OCI-LY1 (cell line): ENCODE data around the gene TCP11.
"Not testable (repeated sequence)": the region's sequence is repeated elsewhere in the genome, so short reads cannot be mapped to it uniquely, and the experiment has no call there.

Source experiments
- H2AFZ ChIP-seq: fragments of 200-600 bp; sonication (generic), shearing (Covaris generic); 2 replicates; pipeline ENCODE4 v1.6.0; 2014; ENCODE audit warnings: antibody characterized with exemption, mild to moderate bottlenecking, low read length
- H3F3A ChIP-seq: fragments of 200-600 bp; sonication (generic), shearing (Covaris generic); 2 replicates; pipeline ENCODE4 v1.6.0; 2014; ENCODE audit warnings: mild to moderate bottlenecking, antibody characterized with exemption, low read length, moderate library complexity; ENCODE audit not compliant: insufficient read depth
- H3K27ac ChIP-seq: fragments of 200-600 bp; sonication (generic); 2 replicates; pipeline ENCODE4 v1.5.1; 2014; ENCODE audit warnings: low read length, mixed run types, mild to moderate bottlenecking, low read depth; ENCODE audit not compliant: poor library complexity, severe bottlenecking
- H3K27me3 ChIP-seq: fragments of 200-600 bp; sonication (generic); 2 replicates; pipeline ENCODE4 v1.6.0; 2014; ENCODE audit warnings: antibody characterized with exemption, mild to moderate bottlenecking, low read length, moderate library complexity; ENCODE audit not compliant: insufficient read depth
- H3K36me3 ChIP-seq: fragments of 200-600 bp; sonication (generic); 2 replicates; pipeline ENCODE4 v1.6.1; 2014; ENCODE audit warnings: mild to moderate bottlenecking, antibody characterized with exemption, low read length, moderate library complexity, mixed read lengths; ENCODE audit not compliant: insufficient read depth
- H3K4me1 ChIP-seq: fragments of 200-600 bp; sonication (generic); 2 replicates; pipeline ENCODE4 v1.5.1; 2014; ENCODE audit warnings: mild to moderate bottlenecking, low read length, moderate library complexity; ENCODE audit not compliant: insufficient read depth, severe bottlenecking
- H3K4me2 ChIP-seq: fragments of 200-600 bp; sonication (generic), shearing (Covaris generic); 2 replicates; pipeline ENCODE4 v1.6.1; 2014; ENCODE audit warnings: low read length
- H3K4me3 ChIP-seq: fragments of 200-600 bp; sonication (generic); 2 replicates; pipeline ENCODE4 v1.5.1; 2014; ENCODE audit warnings: low read length, low read depth, mild to moderate bottlenecking, mixed read lengths; ENCODE audit not compliant: poor library complexity, severe bottlenecking
- H3K79me2 ChIP-seq: fragments of 200-600 bp; shearing (Covaris generic); 2 replicates; pipeline ENCODE4 v1.6.1; 2016; ENCODE audit warnings: mixed run types, low read length, mixed read lengths; ENCODE audit not compliant: insufficient read depth
- H3K9ac ChIP-seq: fragments of 200-600 bp; sonication (generic), shearing (Covaris generic); 2 replicates; pipeline ENCODE4 v1.6.1; 2014; ENCODE audit warnings: mild to moderate bottlenecking, low read length, mixed read lengths
- H3K9me2 ChIP-seq: fragments of 200-600 bp; sonication (generic), shearing (Covaris generic); 2 replicates; pipeline ENCODE4 v1.6.1; 2014; ENCODE audit warnings: low read depth, mild to moderate bottlenecking, low read length, mixed read lengths
- H3K9me3 ChIP-seq: fragments of 200-600 bp; shearing (Covaris generic); 2 replicates; pipeline ENCODE4 v1.6.1; 2014; ENCODE audit warnings: low read length, mixed read lengths
- H4K20me1 ChIP-seq: fragments of 200-600 bp; sonication (generic), shearing (Covaris generic); 2 replicates; pipeline ENCODE4 v1.6.0; 2016; ENCODE audit warnings: mild to moderate bottlenecking, low read length; ENCODE audit not compliant: insufficient read depth
- CTCF ChIP-seq: fragments of 200-600 bp; sonication (generic), shearing (Covaris generic); IDR thresholded peaks from 2 replicates; pipeline ENCODE4 v1.5.1; 2017; ENCODE audit warnings: mild to moderate bottlenecking, antibody characterized with exemption, low read length, moderate library complexity, mixed read lengths
- EZH2 ChIP-seq: fragments of 200-600 bp; sonication (generic), shearing (Covaris generic); IDR thresholded peaks from 2 replicates; pipeline ENCODE4 v1.8.0; 2017; ENCODE audit warnings: borderline replicate concordance, mixed run types, mild to moderate bottlenecking, antibody characterized with exemption, low read length, moderate library complexity, mixed read lengths

Gene TCP11

GRCh38 chr6:35139470-35139869, 1.7 kb downstream of the TCP11 start:
- TF ChIP-seq EZH2 (no peak), CTCF (no peak)
- H3K36me3 ChIP-seq, result no peaks in the 10 kb centered on the region
- H4K20me1 ChIP-seq, result no peaks in the 10 kb centered on the region
- H3K9me3 ChIP-seq, result no peaks in the 10 kb centered on the region
- no peak overlapping the region for H3K4me3 ChIP-seq
- H3K9me2 ChIP-seq, result no peaks in the 10 kb centered on the region
- no peak overlapping the region for H3K4me2 ChIP-seq
- H3K4me1 ChIP-seq, result peaks cover 12% of the 10 kb centered on the region
- peaks cover 5% of the 10 kb centered on the region for H3K27me3 ChIP-seq
- H2AFZ ChIP-seq, result no peak overlapping the region
- H3K9ac ChIP-seq, result no peak overlapping the region
- no peaks in the 10 kb centered on the region for H3K79me2 ChIP-seq
- H3K27ac ChIP-seq, result no peak overlapping the region
- H3F3A ChIP-seq, result no peaks in the 10 kb centered on the region

DNA sequence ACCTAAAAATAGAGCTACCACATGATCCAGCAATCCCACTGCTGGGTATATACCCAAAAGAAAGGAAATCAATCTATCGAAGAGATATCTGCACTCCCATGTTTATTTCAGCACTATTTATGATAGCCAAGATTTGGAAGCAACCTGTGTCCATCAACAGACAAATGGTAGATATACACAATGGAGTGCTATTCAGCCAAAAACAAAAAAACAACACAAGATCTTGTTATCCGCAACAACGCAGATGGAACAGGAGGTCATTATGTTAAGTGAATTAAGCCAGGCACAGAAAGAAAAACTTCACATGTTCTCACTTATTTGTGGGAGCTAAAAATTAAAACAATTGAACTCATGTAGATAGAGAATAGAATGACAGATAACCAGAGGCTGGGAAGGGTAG, 2.9 kb downstream of the TCP11 start:
- H3K27ac ChIP-seq, H3K9me3 ChIP-seq, H3K27me3 ChIP-seq, H3K9me2 ChIP-seq, H3K36me3 ChIP-seq, H3K4me2 ChIP-seq, H3K79me2 ChIP-seq, H2AFZ ChIP-seq, H3K9ac ChIP-seq, H3F3A ChIP-seq, H3K4me3 ChIP-seq, H4K20me1 ChIP-seq: not testable (repeated sequence)
- peaks cover 12% of the 10 kb centered on the region for H3K4me1 ChIP-seq

- no peaks in the 10 kb centered on the region for H3K79me2 ChIP-seq
- H3K27me3 ChIP-seq, result 0 out of 2 replicates have a peak, but pooled peaks cover 6% of the 10 kb centered on the region
- no peaks in the 10 kb centered on the region for H3K36me3 ChIP-seq
- H3F3A ChIP-seq, result no peaks in the 10 kb centered on the region
- H3K4me3 ChIP-seq, result no peak overlapping the region
- H3K9ac ChIP-seq, result no peak overlapping the region
- H3K4me1 ChIP-seq, result peaks cover 8% of the 10 kb centered on the region
- no peaks in the 10 kb centered on the region for H3K9me3 ChIP-seq
- H2AFZ ChIP-seq, result no peak overlapping the region
- H3K27ac ChIP-seq, result no peak overlapping the region
- H3K9me2 ChIP-seq, result no peaks in the 10 kb centered on the region
- no peak overlapping the region for H3K4me2 ChIP-seq
- no peak for TF ChIP-seq EZH2
- no peak for TF ChIP-seq CTCF
- H4K20me1 ChIP-seq, result no peaks in the 10 kb centered on the region
Measured at GRCh38 chr6:35136185-35136584, 5.0 kb downstream of the TCP11 start.

DNA sequence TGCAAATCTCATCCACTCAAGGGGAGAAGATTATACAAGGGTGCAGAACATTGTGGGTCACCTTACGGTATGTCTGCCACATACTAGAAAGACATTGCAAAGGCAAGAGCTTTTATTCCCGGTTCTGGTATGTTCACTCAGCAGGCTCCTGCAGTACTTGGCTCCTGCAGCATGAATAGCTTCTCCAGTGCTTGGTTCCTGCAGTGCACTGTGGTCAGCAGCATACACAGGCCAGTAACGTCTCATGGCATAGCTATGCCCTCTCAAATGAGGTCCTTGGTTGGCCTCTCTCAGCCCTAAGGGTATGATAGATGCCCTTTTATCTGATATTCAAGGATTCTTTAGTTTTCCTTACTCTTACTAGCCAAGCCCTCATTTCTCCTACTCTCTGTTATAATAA, 12.6 kb downstream of the TCP11 start:
- Histone ChIP-seq H3K9me2 (no peaks in the 10 kb centered on the region), H3K4me1 (no peaks in the 10 kb centered on the region), H3K27me3 (0 out of 2 replicates have a peak, but pooled peaks cover 6% of the 10 kb centered on the region), H3K27ac (no peak overlapping the region), H3K9me3 (no peaks in the 10 kb centered on the region), H3K36me3 (no peaks in the 10 kb centered on the region), H3K4me2 (no peak overlapping the region), H3K4me3 (no peak overlapping the region), H4K20me1 (no peaks in the 10 kb centered on the region), H3F3A (no peaks in the 10 kb centered on the region), H3K79me2 (no peaks in the 10 kb centered on the region), H3K9ac (no peak overlapping the region), H2AFZ (no peak overlapping the region)
- no peak for TF ChIP-seq CTCF
- TF ChIP-seq EZH2, result no peak
